Neural cell (in vitro differentiated cells): ENCODE results near the gene TEKT2.

Source experiments
- CTCF ChIP-seq: fragments of 450-650 bp; IDR thresholded peaks from 2 replicates; pipeline ENCODE4 v1.5.1; 2014; ENCODE audit warnings: antibody characterized with exemption, mild to moderate bottlenecking, moderate library complexity; ENCODE audit not compliant: poor library complexity, severe bottlenecking
- EP300 ChIP-seq: fragments of 450-650 bp; conservative IDR thresholded peaks from 2 replicates; pipeline ENCODE4 v1.6.1; 2014; ENCODE audit warnings: antibody characterized with exemption, mild to moderate bottlenecking, moderate library complexity; ENCODE audit not compliant: poor library complexity, severe bottlenecking
- EZH2 ChIP-seq: fragments of 200-600, 300-800 bp; shearing (Covaris generic), sonication (generic); IDR thresholded peaks from 2 replicates; pipeline ENCODE4 v1.6.1; 2014; ENCODE audit warnings: antibody characterized with exemption, low read length, borderline replicate concordance, mild to moderate bottlenecking; ENCODE audit not compliant: insufficient read depth, poor library complexity, severe bottlenecking
- POLR2AphosphoS5 ChIP-seq: IDR thresholded peaks from 2 replicates; pipeline ENCODE4 v1.6.1; 2012
- RAD21 ChIP-seq: fragments of 450-650 bp; conservative IDR thresholded peaks from 2 replicates; pipeline ENCODE4 v1.6.1; 2014; ENCODE audit warnings: antibody characterized with exemption, mild to moderate bottlenecking, moderate library complexity
- REST ChIP-seq: IDR thresholded peaks from 2 replicates; pipeline ENCODE4 v1.6.1; 2012; ENCODE audit warnings: borderline replicate concordance
- TAF1 ChIP-seq: IDR thresholded peaks from 2 replicates; pipeline ENCODE4 v1.6.1; 2012; ENCODE audit warnings: low read depth

GRCh38 chr1:36087233-36088123 is 3.6 kb downstream of the TEKT2 start:
- TF ChIP-seq TAF1 (no peak), EZH2 (no peak), CTCF (no peak), REST (no peak), POLR2AphosphoS5 (no peak), RAD21 (no peak), EP300 (no peak)
